ES-I3 (cell line): ENCODE measurements around the gene WWOX.

ENCODE experiments used
- H3K36me3 ChIP-seq: 2 replicates; pipeline ENCODE4 v1.6.1; 2013; ENCODE audit warnings: mild to moderate bottlenecking, low read length, control low read depth, moderate library complexity; ENCODE audit not compliant: insufficient read depth
- H3K4me1 ChIP-seq: 2 replicates; pipeline ENCODE4 v1.6.1; 2013; ENCODE audit warnings: mild to moderate bottlenecking, control low read depth, low read length; ENCODE audit not compliant: insufficient read depth
- H3K9ac ChIP-seq: 2 replicates; pipeline ENCODE4 v1.6.1; 2013; ENCODE audit warnings: low read depth, mild to moderate bottlenecking, low read length, moderate library complexity
- H3K9me3 ChIP-seq: 2 replicates; pipeline ENCODE4 v1.6.1; 2013; ENCODE audit warnings: mild to moderate bottlenecking, low read length, moderate library complexity; ENCODE audit not compliant: control insufficient read depth, insufficient read depth

Gene WWOX

DNA sequence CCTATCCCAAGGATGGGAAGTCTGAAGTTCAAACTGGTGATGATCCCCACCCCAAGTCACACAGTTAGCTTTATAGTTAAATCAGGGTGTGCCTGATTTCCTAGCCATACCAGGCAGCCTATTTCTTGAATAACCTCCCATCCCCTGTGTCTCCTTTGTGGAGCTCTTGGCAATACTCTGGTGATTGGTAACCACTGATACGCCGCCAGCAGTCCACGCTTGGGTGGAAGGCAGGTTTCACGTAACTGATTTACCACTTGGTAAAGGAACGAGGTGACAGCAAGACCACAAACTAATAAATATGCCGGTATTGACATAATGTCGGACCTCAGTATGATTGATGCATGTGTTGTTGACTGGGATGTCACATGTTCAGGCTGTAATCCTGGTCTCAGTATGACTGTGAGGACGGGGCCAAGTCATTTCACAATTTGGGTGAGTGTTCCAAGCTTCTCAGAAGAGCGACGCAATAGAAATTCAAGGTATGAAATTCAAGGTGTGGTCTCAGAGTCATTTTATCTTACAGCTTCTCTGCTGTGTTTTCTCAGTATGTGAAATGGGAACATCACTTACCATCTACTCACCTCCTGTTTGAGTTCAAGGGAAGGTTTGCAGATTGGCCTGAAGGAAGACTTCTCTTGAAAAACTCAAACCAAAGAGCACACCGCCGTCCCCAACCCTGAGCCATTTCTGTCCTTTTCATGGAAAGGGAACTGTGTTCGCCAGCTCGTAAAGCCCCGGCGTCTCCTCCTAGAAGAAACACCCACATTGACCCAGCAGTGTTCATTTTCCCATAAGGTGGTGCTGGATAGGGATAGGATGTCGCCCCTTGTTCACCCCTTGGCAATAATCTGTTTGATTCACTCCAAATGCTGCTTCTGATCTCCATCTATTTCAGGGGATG is 678.9 kb downstream of the WWOX start:
- Histone ChIP-seq H3K4me1 (no peaks in the 10 kb centered on the region), H3K36me3 (no peaks in the 10 kb centered on the region), H3K9ac (no peak overlapping the region), H3K9me3 (no peaks in the 10 kb centered on the region)

- H3K4me1 ChIP-seq = no peaks in the 10 kb centered on the region
- no peaks in the 10 kb centered on the region for H3K36me3 ChIP-seq
- H3K9ac ChIP-seq = no peak overlapping the region
- H3K9me3 ChIP-seq = no peaks in the 10 kb centered on the region
These were observed 681.4 kb downstream of the WWOX start for GRCh38 chr16:78780808-78781207.

- no peaks in the 10 kb centered on the region for H3K9me3 ChIP-seq
- H3K36me3 ChIP-seq = no peaks in the 10 kb centered on the region
- H3K9ac ChIP-seq = no peak overlapping the region
- H3K4me1 ChIP-seq = no peaks in the 10 kb centered on the region
These were observed 683.1 kb downstream of the WWOX start for GRCh38 chr16:78782572-78782971.

DNA sequence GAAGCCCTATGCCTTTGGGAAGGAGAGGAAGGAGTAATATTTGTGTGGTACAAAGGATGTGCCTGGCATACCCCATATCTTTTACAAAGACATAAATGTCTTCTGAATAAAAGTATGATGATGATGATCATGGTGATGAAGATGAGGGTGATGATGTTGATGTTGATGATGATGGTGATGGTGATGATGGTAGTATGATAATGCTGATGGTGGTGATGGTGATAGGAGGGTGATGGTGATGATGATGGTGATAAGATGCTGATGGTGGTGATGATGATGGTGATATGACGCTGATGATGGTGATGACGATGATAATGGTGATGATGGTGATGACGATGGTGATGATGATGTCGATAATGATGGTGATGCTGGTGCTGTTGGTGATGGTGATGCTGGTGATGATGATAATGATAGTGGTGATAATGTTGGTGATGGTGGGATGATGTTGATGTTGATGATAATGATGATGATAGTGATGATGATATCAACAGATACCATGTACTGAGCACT is 684.2 kb downstream of the WWOX start:
- no peaks in the 10 kb centered on the region for H3K9me3 ChIP-seq
- no peak overlapping the region for H3K9ac ChIP-seq
- H3K4me1 ChIP-seq = no peaks in the 10 kb centered on the region
- no peaks in the 10 kb centered on the region for H3K36me3 ChIP-seq

GRCh38 chr16:78784771-78785170 is 685.3 kb downstream of the WWOX start:
- no peaks in the 10 kb centered on the region for H3K9me3 ChIP-seq
- H3K9ac ChIP-seq = no peak overlapping the region
- H3K4me1 ChIP-seq = no peaks in the 10 kb centered on the region
- H3K36me3 ChIP-seq = no peaks in the 10 kb centered on the region

- no peaks in the 10 kb centered on the region for H3K36me3 ChIP-seq
- H3K9me3 ChIP-seq = no peaks in the 10 kb centered on the region
- no peaks in the 10 kb centered on the region for H3K4me1 ChIP-seq
- no peak overlapping the region for H3K9ac ChIP-seq
These were observed 685.8 kb downstream of the WWOX start for GRCh38 chr16:78785218-78785617.

- Histone ChIP-seq H3K9me3 (no peaks in the 10 kb centered on the region), H3K9ac (no peak overlapping the region), H3K36me3 (no peaks in the 10 kb centered on the region), H3K4me1 (no peaks in the 10 kb centered on the region)
These were observed 687.2 kb downstream of the WWOX start for GRCh38 chr16:78786635-78787034.

GRCh38 chr16:78788276-78788675 is 688.8 kb downstream of the WWOX start:
- H3K9ac ChIP-seq = no peak overlapping the region
- no peaks in the 10 kb centered on the region for H3K36me3 ChIP-seq
- no peaks in the 10 kb centered on the region for H3K4me1 ChIP-seq
- H3K9me3 ChIP-seq = no peaks in the 10 kb centered on the region

DNA sequence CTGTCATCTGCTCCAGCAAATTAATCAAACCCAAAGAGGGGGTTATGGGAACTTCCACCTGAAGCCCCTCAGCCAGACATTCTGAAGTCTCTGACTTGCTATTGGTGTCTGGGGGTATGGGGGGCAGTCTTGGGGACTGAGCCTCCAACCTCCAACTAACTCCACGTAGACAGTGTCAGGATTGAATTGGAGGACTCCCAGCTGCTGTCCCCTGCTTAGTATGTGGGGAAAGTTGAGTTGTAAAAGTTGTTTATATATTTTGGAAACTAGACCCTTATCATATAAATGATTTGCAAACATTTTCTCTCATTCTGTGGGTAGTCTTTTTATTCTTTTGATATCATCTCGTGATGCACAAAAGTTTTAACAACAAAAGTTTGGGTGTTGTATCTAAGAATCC is 689.2 kb downstream of the WWOX start:
- Histone ChIP-seq H3K4me1 (no peaks in the 10 kb centered on the region), H3K9ac (no peak overlapping the region), H3K36me3 (no peaks in the 10 kb centered on the region), H3K9me3 (no peaks in the 10 kb centered on the region)

- no peak overlapping the region for H3K9ac ChIP-seq
- H3K36me3 ChIP-seq = no peaks in the 10 kb centered on the region
- H3K4me1 ChIP-seq = no peaks in the 10 kb centered on the region
- H3K9me3 ChIP-seq = no peaks in the 10 kb centered on the region
These were observed 690.1 kb downstream of the WWOX start for GRCh38 chr16:78789561-78789960.

GRCh38 chr16:78791011-78791410 is 691.6 kb downstream of the WWOX start:
- no peaks in the 10 kb centered on the region for H3K4me1 ChIP-seq
- H3K9ac ChIP-seq = no peak overlapping the region
- no peaks in the 10 kb centered on the region for H3K9me3 ChIP-seq
- no peaks in the 10 kb centered on the region for H3K36me3 ChIP-seq

- Histone ChIP-seq H3K9me3 (no peaks in the 10 kb centered on the region), H3K9ac (no peak overlapping the region), H3K36me3 (no peaks in the 10 kb centered on the region), H3K4me1 (no peaks in the 10 kb centered on the region)
These were observed 692.5 kb downstream of the WWOX start for GRCh38 chr16:78791926-78792325.

DNA sequence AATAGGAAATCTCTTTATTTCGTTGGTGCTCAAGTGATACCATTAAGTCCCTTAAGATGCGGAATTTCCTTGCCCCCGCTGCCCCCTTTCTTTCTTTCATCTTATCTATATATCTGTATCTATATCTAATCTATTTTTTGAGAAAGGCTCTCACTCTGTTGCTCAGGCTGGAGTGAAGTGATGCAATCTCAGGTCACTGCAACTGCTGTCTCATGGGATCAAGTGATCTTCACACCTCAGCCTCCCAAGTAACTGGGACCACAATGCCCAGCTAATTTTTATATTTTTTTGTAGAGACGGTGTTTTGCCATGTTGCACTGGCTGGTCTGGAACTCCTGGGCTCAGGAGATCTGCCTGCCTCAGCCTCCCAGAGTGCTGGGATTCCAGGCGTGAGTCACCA is 693.5 kb downstream of the WWOX start:
- no peak overlapping the region for H3K9ac ChIP-seq
- no peaks in the 10 kb centered on the region for H3K36me3 ChIP-seq
- H3K9me3 ChIP-seq = no peaks in the 10 kb centered on the region
- no peaks in the 10 kb centered on the region for H3K4me1 ChIP-seq

GRCh38 chr16:78794581-78795250 is 695.3 kb downstream of the WWOX start:
- Histone ChIP-seq H3K9ac (no peak overlapping the region), H3K36me3 (no peaks in the 10 kb centered on the region), H3K4me1 (no peaks in the 10 kb centered on the region), H3K9me3 (no peaks in the 10 kb centered on the region)

DNA sequence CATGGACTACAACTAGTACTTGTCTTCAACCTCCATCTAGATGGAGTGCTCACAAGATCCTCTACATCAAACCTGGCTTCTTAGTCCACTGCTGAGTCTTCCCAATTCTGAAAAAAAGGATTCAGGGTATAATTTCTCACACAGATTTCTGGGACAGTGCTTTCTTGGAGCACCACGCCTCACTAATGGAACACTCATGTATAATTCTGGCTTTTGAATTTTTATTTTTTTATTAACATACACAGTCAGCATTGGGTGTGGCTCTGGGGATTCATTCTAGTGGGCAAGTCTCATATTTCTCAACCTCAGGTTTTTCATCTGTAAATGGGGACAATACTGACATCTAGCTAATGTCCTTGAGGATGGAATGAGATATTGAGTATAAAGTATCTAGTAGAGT is 696.0 kb downstream of the WWOX start:
- Histone ChIP-seq H3K36me3 (no peaks in the 10 kb centered on the region), H3K9ac (no peak overlapping the region), H3K9me3 (no peaks in the 10 kb centered on the region), H3K4me1 (no peaks in the 10 kb centered on the region)
